G401.6 (cell line): ENCODE measurements around the gene ZNF219.
"Not testable (repeated sequence)": the region's sequence is repeated elsewhere in the genome, so short reads cannot be mapped to it uniquely, and the experiment has no call there.

Experiments
- FAIRE-seq: peaks from 2 replicates; lab custom pipeline; 2012; peaks lifted over from hg19 to GRCh38; lab: Jason Lieb, UNC

Gene ZNF219

DNA sequence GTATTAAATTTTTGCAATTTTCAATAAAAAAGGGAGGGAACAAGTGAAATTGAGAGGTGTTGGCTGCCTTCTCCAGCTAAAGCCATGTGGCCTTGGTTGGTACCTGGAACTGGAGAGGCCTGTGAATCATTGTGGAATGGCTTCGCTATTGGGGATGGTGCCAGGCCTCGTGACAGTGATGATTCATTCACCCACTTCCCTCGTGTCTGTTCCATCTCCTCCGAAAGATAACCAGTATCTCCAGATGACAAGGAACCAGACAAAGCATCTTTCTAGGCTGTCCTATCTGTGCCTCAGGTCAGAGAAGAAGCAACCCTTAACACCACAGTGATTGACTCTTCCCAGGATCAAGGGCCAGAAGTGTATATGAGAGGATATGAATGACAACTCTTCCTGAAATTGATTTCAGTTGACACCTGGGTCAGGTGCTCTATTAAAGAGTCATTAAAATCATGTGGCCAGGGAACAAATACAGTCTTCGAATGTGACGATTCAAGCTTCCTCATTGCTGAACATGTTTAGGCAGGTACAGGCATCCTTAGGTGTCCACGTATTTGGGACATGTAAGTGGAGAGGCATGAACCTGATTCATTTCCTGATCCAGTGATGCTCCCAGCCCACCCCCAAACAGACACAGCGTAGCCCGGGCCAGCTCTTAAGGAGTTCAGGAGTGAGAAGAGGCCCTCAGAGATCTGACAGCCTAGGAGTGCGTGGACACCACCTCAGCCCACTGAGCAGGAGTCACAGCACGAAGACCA is 56.6 kb downstream of the ZNF219 start, which contains the start of gene RNASE7:
TSS of gene RNASE7 (plus strand) at position 687 of the 758 bp plus-strand sequence. CDS start 631 bp downstream, outside the sequence.
- no peak for FAIRE-seq

GRCh38 chr14:21040941-21041340 is 57.5 kb downstream of the ZNF219 start:
- FAIRE-seq, result not testable (repeated sequence)

- FAIRE-seq, result no peak
Observed at GRCh38 chr14:21040370-21040925, 58.0 kb downstream of the ZNF219 start.
